Peyer's patch (tissue), 4 donors: ENCODE measurements around the gene GMCL1.

Experiments used
- POLR2A ChIP-seq, 2 donors: fragments of 450-650 bp; IDR thresholded peaks; one replicate each; pipeline ENCODE4 v1.5.1; 2017; ENCODE audit warnings: antibody characterized with exemption in 2 of 2, mild to moderate bottlenecking in 2 of 2, moderate library complexity in 2 of 2
- TF ChIP-seq, protein P1 (sequence below), 6 experiments: fragments of 450-650 bp in 4 of 6; fragments of 200-600 bp in 2 of 6; sonication (generic) in 1 of 6; IDR thresholded peaks; one replicate each; pipeline ENCODE4 v1.5.1; 2017 to 2019; ENCODE audit warnings: antibody characterized with exemption in 6 of 6, mild to moderate bottlenecking in 3 of 6, moderate library complexity in 1 of 6

DNA sequence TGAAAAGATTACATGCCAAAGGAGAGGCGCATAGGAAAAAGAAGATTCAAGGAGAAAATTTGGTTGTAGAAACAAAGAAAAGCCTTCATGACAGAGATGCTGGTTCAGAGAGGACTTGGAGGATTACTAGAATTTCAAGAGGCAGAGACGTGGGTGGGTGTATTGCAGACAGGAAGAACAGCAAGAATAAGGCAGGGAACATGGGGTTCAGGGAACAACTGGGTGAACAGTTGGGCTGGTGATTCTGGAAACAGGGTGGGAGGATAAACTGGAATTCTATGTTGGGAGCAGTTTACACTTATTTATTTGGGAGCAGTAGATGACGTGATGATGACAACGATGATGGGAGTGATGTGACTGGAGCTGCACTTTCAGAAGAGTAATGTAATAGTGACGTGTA lies 18.4 kb upstream of the GMCL1 start:
- TF ChIP-seq, protein P1, sequence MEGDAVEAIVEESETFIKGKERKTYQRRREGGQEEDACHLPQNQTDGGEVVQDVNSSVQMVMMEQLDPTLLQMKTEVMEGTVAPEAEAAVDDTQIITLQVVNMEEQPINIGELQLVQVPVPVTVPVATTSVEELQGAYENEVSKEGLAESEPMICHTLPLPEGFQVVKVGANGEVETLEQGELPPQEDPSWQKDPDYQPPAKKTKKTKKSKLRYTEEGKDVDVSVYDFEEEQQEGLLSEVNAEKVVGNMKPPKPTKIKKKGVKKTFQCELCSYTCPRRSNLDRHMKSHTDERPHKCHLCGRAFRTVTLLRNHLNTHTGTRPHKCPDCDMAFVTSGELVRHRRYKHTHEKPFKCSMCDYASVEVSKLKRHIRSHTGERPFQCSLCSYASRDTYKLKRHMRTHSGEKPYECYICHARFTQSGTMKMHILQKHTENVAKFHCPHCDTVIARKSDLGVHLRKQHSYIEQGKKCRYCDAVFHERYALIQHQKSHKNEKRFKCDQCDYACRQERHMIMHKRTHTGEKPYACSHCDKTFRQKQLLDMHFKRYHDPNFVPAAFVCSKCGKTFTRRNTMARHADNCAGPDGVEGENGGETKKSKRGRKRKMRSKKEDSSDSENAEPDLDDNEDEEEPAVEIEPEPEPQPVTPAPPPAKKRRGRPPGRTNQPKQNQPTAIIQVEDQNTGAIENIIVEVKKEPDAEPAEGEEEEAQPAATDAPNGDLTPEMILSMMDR (IDR thresholded peaks at IDR 0.05), result no peak
- TF ChIP-seq POLR2A (IDR thresholded peaks at IDR 0.05), result no peak
